ENCODE measurements around the gene TLCD3A. TPM values are rescaled to one million over a fixed set of nuclear protein-coding genes. Genes with fewer than 3 reads are reported as not detected.
"Not testable (repeated sequence)": the region's sequence is repeated elsewhere in the genome, so short reads cannot be mapped to it uniquely, and the experiment has no call there.

Gene TLCD3A
- total RNA-seq, 2 experiments from 2014 or later, result 8.3 to 11.7 TPM

GRCh38 chr17:784143-784542, 51.7 kb downstream of the TLCD3A start:
- H3K9me3 ChIP-seq (ENCODE audit: low read length), result no peaks in the 10 kb centered on the region
- BruUV-seq (replicated peaks), result no TSS peak
- no peak for DNase-seq (ENCODE audit: low spot score)
- peak overlapping the region; percentile 95 for H3K4me3 ChIP-seq (ENCODE audit: low read depth, low read length, poor library complexity, severe bottlenecking)
- H3K27ac ChIP-seq (ENCODE audit: low read depth, low read length, poor library complexity, severe bottlenecking), result no peak overlapping the region
- H3K4me2 ChIP-seq (ENCODE audit: low read length), result peak overlapping the region; percentile 86
- H3K9me2 ChIP-seq (ENCODE audit: insufficient read depth, low read length), result no peaks in the 10 kb centered on the region
- peaks cover 21% of the 10 kb centered on the region for H3K4me1 ChIP-seq (ENCODE audit: insufficient read depth, low read length, poor library complexity, severe bottlenecking)
- POLR2A ChIA-PET, result no interaction called here
- CTCF ChIA-PET (ENCODE audit: unreplicated experiment), result no interaction called here
- H3K79me2 ChIP-seq (ENCODE audit: insufficient read depth, low read depth, low read length), result peaks cover 65% of the 10 kb centered on the region
- peaks cover 51% of the 10 kb centered on the region for H3K36me3 ChIP-seq (ENCODE audit: insufficient read depth, low read length)
- TF ChIP-seq EZH2phosphoT487 (IDR thresholded peaks at IDR 0.05; ENCODE audit: borderline replicate concordance, low read depth, low read length), result no peak
- TF ChIP-seq CTCF (conservative IDR thresholded peaks at IDR 0.05; ENCODE audit: low read length), result no peak
- intact Hi-C loops (cut with micrococcal nuclease; ENCODE audit: unreplicated experiment), result loop anchor here (5.0 kb wide), 1 partner anchor 213 kb away; the partner anchor contains the start of gene TIMM22
- H2AFZ ChIP-seq (ENCODE audit: low read length), result no peak overlapping the region
- peaks cover 10% of the 10 kb centered on the region; the same call in 1 of the 2 replicates for H4K20me1 ChIP-seq (ENCODE audit: insufficient read depth, low read length)

GRCh38 chr17:785901-786300, 53.5 kb downstream of the TLCD3A start:
- CTCF ChIA-PET (ENCODE audit: unreplicated experiment); H4K20me1 ChIP-seq (ENCODE audit: insufficient read depth, low read length); H3K4me3 ChIP-seq (ENCODE audit: low read depth, low read length, poor library complexity, severe bottlenecking); H3K9me2 ChIP-seq (ENCODE audit: insufficient read depth, low read length); H3K9me3 ChIP-seq (ENCODE audit: low read length); H2AFZ ChIP-seq (ENCODE audit: low read length); H3K27ac ChIP-seq (ENCODE audit: low read depth, low read length, poor library complexity, severe bottlenecking); intact Hi-C loops (cut with micrococcal nuclease; ENCODE audit: unreplicated experiment); H3K4me2 ChIP-seq (ENCODE audit: low read length); DNase-seq (ENCODE audit: low spot score); BruUV-seq (replicated peaks): not testable (repeated sequence)
- H3K79me2 ChIP-seq (ENCODE audit: insufficient read depth, low read depth, low read length), result peaks cover 49% of the 10 kb centered on the region
- POLR2A ChIA-PET, result interaction anchor here (0.6 kb wide), 1 partner anchor 629 kb away, joined by 4 read pairs; no protein-coding TSS in a partner anchor
- H3K36me3 ChIP-seq (ENCODE audit: insufficient read depth, low read length), result peaks cover 67% of the 10 kb centered on the region
- H3K4me1 ChIP-seq (ENCODE audit: insufficient read depth, low read length, poor library complexity, severe bottlenecking), result peaks cover 18% of the 10 kb centered on the region

- H3K9me2 ChIP-seq (ENCODE audit: insufficient read depth, low read length), result no peaks in the 10 kb centered on the region
- no peak overlapping the region for H3K4me2 ChIP-seq (ENCODE audit: low read length)
- no peak overlapping the region for H2AFZ ChIP-seq (ENCODE audit: low read length)
- peaks cover 15% of the 10 kb centered on the region for H3K4me1 ChIP-seq (ENCODE audit: insufficient read depth, low read length, poor library complexity, severe bottlenecking)
- H3K36me3 ChIP-seq (ENCODE audit: insufficient read depth, low read length), result peaks cover 85% of the 10 kb centered on the region
- ChIA-PET POLR2A (interaction anchor here (0.7 kb wide), 2 partner anchors 249 to 585 kb away, joined by 3 to 5 read pairs; no protein-coding TSS in a partner anchor), CTCF (ENCODE audit: unreplicated experiment) (no interaction called here)
- H3K4me3 ChIP-seq (ENCODE audit: low read depth, low read length, poor library complexity, severe bottlenecking), result no peak overlapping the region
- TF ChIP-seq EZH2phosphoT487 (IDR thresholded peaks at IDR 0.05; ENCODE audit: borderline replicate concordance, low read depth, low read length), result no peak
- no peak for TF ChIP-seq CTCF (conservative IDR thresholded peaks at IDR 0.05; ENCODE audit: low read length)
- no peaks in the 10 kb centered on the region for H3K9me3 ChIP-seq (ENCODE audit: low read length)
- peaks cover 10% of the 10 kb centered on the region; the same call in 1 of the 2 replicates for H4K20me1 ChIP-seq (ENCODE audit: insufficient read depth, low read length)
- peaks cover 32% of the 10 kb centered on the region for H3K79me2 ChIP-seq (ENCODE audit: insufficient read depth, low read depth, low read length)
- intact Hi-C loops (cut with micrococcal nuclease; ENCODE audit: unreplicated experiment), result no loop called here
- BruUV-seq (replicated peaks), result no TSS peak
- DNase-seq (ENCODE audit: low spot score), result no peak
- H3K27ac ChIP-seq (ENCODE audit: low read depth, low read length, poor library complexity, severe bottlenecking), result no peak overlapping the region
Observed at GRCh38 chr17:787641-788221, 55.3 kb downstream of the TLCD3A start.
